Measurements from ENCODE around the gene NLK. TPM values are rescaled to one million over a fixed set of nuclear protein-coding genes. Genes with fewer than 3 reads are reported as not detected.
A peak's percentile ranks its signal among the peaks of the same experiment; 100 is the strongest.

The NLK gene
- total RNA-seq, 1 experiment from 2014 or later, result 31.8 TPM

DNA sequence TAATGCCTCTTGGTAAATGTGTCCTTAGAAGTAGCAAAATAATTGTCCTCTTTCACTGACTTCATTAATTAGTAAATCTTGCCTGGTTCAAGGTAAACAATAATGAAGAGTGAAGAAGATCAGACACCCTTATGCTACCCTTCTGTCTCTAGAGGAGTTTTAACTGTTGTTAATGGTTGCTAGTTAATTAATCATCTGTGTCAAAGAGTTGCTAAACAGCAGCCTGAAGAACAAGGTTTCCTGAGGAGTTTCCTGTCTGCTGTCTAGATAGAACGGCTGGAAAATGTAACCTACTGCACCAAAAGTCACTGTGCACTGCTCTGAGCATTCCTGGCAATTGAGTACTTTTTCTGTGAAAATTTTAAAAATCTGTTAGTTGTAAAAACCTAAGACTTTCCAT is 131.3 kb downstream of the NLK start:
- Histone ChIP-seq H3T11ph (ENCODE audit: low read length) (no peak overlapping the region), H3K18ac (ENCODE audit: insufficient read length, low read depth, low read length) (no peak overlapping the region), H2BK5ac (ENCODE audit: insufficient read length, low read length) (peak overlapping the region; percentile 67), H3K4ac (ENCODE audit: low read depth, low read length) (no peak overlapping the region), H2AK5ac (ENCODE audit: insufficient read length, low read length) (no peak overlapping the region), H4K5ac (ENCODE audit: insufficient read length, low read depth, low read length) (no peak overlapping the region), H2BK15ac (ENCODE audit: low read depth, low read length) (no peak overlapping the region), H3K79me1 (ENCODE audit: insufficient read depth, low read depth, low read length, poor library complexity, severe bottlenecking) (no peaks in the 10 kb centered on the region), H3K4me2 (ENCODE audit: insufficient read depth, insufficient read length, low read length) (no peak overlapping the region), H3K27ac (ENCODE audit: insufficient read length, low read depth, low read length) (peak overlapping the region; percentile 71), H3K4me1 (ENCODE audit: insufficient read depth, low read length) (peaks cover 12% of the 10 kb centered on the region; the same call in 1 of the 2 replicates), H2BK12ac (ENCODE audit: insufficient read length, low read depth, low read length) (peak overlapping the region; percentile 45), H3K9ac (ENCODE audit: extremely low read depth, insufficient read length, low read length) (no peak overlapping the region), H3K23ac (ENCODE audit: insufficient read length, low read depth, low read length) (no peak overlapping the region), H4K91ac (ENCODE audit: insufficient read length, low read depth, low read length) (no peak overlapping the region), H4K8ac (replicated peaks; ENCODE audit: insufficient read length, low read depth, low read length) (no peak overlapping the region), H3K23me2 (ENCODE audit: insufficient read length, low read depth, low read length, poor library complexity, severe bottlenecking) (no peaks in the 10 kb centered on the region), H3K56ac (ENCODE audit: insufficient read length, low read depth, low read length) (no peak overlapping the region), H2BK20ac (ENCODE audit: low read depth, low read length, poor library complexity, severe bottlenecking) (no peak overlapping the region), H2BK120ac (ENCODE audit: low read depth, low read length, poor library complexity, severe bottlenecking) (no peak overlapping the region), H3K14ac (ENCODE audit: insufficient read depth, low read length) (no peak overlapping the region), H3K79me2 (ENCODE audit: insufficient read depth, low read length) (no peaks in the 10 kb centered on the region), H2AFZ (ENCODE audit: low read length) (no peak overlapping the region), H3K27me3 (ENCODE audit: insufficient read depth, low read length) (no peaks in the 10 kb centered on the region), H4K20me1 (ENCODE audit: control insufficient read depth, insufficient read depth, insufficient read length) (no peaks in the 10 kb centered on the region), H3K9me3 (ENCODE audit: control insufficient read depth, low read depth, low read length) (no peaks in the 10 kb centered on the region)
- Mint-ChIP-seq H3K4me3 (no peak overlapping the region), H3K27ac (peak overlapping the region; percentile 46 to 99 (median 92); a peak in 5 of 7 replicates), H3K9me3 (no peaks in the 10 kb centered on the region), H3K36me3 (ENCODE audit: insufficient read depth in 1 of 3, low read depth in 3 of 3) (peaks cover 8 to 21% (median 17%) of the 10 kb centered on the region in 3 experiments), H3K4me1 (peaks cover 52% of the 10 kb centered on the region in 2 experiments), H3K27me3 (ENCODE audit: low read depth) (no peaks in the 10 kb centered on the region)
- DNase-seq, result no peak
- TF ChIP-seq, protein P1, sequence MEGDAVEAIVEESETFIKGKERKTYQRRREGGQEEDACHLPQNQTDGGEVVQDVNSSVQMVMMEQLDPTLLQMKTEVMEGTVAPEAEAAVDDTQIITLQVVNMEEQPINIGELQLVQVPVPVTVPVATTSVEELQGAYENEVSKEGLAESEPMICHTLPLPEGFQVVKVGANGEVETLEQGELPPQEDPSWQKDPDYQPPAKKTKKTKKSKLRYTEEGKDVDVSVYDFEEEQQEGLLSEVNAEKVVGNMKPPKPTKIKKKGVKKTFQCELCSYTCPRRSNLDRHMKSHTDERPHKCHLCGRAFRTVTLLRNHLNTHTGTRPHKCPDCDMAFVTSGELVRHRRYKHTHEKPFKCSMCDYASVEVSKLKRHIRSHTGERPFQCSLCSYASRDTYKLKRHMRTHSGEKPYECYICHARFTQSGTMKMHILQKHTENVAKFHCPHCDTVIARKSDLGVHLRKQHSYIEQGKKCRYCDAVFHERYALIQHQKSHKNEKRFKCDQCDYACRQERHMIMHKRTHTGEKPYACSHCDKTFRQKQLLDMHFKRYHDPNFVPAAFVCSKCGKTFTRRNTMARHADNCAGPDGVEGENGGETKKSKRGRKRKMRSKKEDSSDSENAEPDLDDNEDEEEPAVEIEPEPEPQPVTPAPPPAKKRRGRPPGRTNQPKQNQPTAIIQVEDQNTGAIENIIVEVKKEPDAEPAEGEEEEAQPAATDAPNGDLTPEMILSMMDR (conservative IDR thresholded peaks at IDR 0.05), result no peak
- no CpG with 5 or more reads among the region's 1 CpG for WGBS (ENCODE audit: extremely low coverage, insufficient read length, low lambda C conversion rate)

Data from H9 (cell line).